NCI-H226 (cell line): ENCODE results near the gene STX8.
"Not testable (repeated sequence)": the region's sequence is repeated elsewhere in the genome, so short reads cannot be mapped to it uniquely, and the experiment has no call there.

ENCODE experiments used
- DNase-seq: peaks from one replicate; pipeline ENCODE4 v3.0.0-alpha.2; 2015

Gene STX8

DNA sequence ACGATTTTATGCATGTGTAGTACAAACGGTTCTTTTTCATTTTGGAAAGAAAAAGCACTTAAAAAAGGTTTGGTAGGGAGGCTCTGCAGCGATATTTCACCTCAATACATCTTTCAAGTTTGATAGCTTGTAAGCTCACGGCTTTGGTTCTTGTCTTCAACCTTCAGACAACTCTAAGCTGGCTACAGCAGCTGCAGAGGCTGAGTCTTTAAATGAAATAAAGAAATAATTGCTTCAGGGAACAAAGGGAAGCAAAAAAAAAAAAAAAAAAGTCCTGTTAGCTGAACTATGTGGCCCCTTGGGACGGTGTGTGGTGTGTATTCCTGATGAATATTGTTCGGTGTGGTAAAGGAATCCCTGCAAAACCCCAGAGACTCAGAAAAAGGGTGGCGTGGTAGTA is 289.2 kb downstream of the STX8 start:
- DNase-seq = no peak

DNA sequence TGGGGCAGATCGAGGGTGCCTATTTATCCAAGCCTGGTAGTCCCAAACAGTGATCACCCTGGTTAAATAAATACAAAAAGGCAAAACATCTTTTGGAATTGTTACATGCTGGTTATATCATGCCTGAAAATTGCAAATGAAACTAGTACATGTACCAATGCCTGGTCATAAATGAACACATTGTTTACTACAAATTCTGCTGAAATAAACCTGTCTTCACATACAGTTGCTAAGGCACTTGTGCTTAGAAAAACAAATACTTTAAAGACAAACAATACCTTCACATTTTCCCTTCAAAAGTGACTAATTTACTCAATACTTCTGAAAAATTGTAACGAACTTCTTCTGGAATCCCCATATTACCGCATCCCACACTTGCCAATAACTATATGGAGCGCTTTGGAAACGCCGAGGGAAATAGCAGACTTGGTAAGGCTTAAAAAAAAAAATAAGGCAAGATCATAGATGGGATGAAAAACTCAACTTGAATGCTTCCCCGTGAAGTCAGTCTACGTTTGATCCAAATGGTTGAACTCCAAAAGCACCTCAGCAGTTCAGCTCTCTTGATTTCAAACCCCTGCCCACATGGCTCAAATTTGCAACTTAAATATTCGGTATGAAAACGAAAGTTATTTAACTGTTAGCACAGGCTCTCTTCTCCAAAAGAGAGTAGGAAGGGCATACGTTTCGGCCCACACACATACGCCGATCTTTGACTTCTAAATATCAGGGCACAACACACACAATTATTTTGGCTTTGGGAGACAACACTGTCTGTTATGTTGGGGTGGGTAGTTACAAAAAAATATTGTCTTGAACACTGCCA is 289.8 kb downstream of the STX8 start:
- DNase-seq = no peak

DNA sequence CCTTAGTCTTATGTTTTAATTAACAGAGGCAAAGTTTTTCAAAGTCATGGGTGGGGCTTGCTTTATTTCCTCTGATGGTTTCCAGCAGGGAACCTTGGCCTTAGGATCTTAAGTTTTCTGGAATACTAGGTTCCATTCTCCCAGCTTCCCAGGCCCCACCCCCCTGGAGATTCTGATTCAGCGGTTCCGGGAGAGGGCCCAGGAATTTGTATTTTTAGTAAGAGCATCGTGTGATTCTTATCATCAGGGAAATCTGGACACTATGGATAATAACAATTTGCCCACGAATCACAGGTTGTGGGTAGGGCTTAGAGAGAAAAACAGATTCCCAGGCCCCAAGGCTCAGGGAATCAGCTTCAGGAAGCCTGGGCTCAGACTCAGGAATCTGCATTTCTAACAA is 290.7 kb downstream of the STX8 start:
- no peak for DNase-seq

DNA sequence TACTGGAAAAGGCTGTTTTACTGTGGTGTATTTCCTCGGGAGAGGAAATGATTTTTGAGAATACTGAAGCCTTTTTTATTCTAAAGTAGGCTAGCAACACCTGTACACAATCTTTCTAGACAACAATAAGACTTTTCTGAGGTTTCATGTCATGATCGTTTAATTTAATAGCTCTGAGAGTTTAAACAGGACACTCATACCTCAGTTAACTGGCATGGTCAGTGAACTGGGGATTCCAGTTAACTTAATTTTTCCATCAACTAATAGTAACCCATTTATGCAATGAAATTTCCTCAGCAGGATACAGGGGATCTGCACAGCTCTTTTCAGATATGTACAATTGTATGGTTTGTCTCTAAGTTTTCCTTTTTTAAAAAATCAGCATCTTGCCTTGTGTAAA is 291.7 kb downstream of the STX8 start:
- no peak for DNase-seq

DNA sequence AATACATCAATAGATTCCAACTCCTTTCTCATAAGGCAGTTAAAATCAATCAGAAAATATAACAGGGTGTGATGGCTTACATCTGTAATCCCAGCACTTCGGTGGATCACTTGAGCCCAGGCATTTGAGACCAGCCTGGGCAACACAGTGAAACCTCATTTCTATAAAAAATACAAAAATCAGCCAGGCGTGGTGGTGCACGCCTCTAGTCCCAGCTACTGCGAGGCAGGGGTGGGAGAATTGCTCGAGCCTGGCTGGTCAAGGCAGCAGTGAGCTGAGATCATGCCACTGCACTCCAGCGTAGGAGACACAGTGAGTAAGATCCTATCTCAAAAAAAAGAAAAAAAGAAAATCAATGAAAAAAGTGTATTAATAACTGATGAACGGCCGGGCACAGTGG is 295.7 kb downstream of the STX8 start:
- DNase-seq = no peak

DNA sequence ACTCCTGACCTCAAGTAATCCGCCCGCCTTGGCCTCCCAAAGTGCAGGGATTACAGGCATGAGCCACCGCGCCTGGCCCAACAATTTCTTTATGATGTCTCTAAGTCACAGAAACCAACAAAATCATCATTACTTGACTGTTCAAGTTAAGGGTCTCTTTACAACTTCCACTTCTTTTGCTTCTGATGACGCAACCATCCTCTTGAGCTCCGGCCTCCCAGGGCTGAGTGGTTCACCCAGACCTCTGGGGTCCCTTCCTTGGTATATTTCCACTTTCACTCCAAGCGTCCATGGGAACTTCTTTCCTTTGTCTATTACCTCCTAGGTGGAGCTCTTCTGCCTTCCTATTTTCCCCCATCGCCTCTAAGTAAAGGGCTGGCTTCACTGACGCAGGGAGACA is 300.6 kb downstream of the STX8 start:
- no peak for DNase-seq

DNA sequence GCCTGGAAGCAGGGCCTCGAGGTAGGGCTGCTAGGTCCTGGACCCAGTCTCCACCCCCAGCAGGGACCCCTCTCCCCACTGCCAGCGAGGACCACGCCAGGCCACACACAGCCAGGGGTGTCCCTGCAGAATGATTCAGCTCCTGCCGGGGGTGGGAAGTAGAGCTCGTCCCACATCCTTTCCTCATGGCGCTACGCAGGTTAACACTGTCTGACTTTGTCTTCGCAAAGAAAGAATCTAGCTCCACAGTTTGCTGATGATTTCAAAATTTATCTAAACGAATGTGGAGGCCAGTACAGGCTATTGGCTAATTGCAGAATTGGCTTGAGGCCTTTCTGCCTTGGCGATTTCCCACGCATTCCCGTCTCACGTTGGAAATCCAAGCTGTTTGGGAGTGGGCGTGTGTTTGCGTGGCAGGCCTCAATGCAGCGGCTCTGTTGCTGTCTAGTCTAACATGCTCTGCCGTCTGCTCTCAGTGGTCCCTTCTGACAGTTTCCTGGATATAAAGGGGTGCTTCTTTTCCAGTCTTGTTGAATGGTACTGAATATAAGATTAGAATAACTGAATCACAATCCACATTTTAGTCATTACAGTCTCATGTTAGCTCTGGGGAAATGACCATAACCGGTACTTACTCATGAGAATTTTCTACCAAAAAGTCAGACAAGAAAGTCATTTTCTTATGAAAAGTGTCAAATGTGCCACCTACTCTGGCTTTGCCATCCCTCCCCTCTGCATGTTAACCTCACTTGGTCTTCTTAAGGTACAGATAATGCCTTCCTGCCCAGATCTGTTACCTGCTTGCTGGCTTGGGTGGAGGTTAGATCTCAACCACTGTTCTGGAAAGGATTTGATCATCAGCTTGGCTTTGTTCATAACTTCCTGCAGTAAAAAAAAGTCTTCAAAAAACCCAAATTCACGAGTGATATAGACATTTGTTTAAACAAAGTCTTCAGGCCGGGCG is 301.9 kb downstream of the STX8 start:
- no peak for DNase-seq

DNA sequence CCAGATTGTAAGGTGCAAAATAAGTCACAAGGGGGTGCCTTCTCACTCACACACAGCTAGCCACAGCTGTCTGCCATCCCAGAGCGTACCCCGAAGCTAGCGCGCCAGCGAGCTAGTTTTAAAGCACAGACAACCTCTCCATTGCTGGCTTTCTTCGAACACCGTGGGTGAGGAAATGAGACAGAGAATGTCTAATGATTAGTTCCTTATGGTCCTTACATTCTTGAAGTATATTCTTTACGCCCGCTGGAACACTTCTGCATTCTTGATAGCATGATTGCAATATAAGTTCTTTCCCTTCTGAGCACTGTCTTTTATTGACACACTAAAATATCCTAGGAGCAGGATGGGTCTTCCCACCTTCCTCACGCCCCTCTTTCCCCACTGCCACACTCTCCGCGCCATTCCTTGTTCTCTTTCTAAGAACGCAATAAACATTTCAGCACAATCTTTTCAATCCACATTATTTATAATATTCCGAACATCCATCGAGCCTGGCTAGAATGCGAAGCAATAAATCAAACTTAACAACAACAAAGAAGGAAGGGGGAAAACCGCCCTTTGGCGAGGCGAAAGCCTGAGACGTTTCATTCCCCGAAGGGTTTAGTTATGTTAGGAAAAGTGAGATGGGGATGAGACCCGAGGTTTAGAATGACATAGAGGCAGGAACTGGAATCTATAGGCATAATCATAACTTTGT is 303.0 kb downstream of the STX8 start:
- DNase-seq = no peak

DNA sequence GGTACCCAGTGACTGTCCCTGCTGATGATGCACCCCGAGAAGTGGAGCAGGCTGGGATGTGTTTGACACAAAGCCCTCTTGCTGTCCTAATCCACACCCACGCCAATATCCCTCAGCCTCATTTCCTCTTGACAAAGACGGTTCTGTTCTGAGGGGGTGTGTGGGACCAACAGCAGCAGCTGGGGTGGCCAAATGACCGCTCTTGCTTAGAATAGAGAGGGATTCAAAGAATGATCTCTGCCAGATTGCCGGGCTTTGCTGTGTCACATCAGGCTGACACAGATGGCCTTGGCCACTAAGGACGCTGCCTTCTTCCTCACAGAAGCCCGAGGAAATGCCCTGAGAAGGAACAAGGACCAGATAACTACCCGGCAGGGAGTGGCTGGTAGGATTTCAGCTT is 303.6 kb downstream of the STX8 start:
- no peak for DNase-seq

DNA sequence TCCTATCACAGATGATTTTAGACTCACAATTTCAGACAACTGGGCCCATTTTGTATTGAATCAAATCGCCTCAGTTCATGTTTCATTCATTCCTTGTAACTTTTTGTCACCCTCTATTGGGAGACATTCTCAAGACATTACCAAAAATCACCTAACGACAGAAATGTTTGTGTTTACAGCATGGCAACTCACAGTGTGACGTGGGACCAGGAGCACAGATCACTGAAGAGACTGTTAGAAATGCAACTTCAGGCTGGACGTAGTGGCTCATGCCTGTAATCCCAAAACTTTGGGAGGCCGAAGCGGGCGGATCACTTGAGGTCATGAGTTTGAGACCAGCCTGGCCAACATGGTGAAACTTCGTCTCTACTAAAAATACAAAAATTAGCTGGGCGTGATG is 304.7 kb downstream of the STX8 start:
- DNase-seq = no peak

DNA sequence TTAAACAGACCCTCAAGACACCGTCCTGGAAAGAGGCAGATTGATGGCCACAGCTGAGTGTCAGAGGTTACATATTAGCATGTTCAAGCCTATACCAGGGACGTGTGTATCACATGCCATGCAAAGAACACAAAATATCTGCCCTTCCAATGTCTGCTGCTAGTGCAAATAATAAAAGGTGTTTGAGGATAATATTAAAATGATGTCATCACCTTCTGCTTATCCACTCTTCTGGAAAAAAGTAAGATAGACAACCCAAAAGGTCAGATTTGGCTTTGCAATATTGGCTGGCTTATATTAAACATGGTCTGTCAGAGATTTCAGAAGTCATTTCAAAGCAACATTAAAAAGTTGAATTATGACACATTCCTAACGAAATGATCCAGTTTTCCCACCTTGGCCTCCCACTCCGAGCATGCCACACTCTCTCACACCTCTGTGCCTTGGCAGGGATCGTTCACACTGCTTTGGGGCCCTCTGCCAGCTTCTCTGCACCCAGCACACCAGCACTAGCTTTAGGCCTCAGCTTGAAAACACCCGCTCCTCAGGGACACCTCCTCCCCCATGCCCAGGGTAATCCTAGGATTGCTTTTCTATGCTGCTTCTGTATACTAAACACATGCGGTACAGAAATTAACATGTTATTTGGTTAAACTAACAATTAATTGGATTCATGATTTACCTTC is 306.1 kb downstream of the STX8 start:
- no peak for DNase-seq

DNA sequence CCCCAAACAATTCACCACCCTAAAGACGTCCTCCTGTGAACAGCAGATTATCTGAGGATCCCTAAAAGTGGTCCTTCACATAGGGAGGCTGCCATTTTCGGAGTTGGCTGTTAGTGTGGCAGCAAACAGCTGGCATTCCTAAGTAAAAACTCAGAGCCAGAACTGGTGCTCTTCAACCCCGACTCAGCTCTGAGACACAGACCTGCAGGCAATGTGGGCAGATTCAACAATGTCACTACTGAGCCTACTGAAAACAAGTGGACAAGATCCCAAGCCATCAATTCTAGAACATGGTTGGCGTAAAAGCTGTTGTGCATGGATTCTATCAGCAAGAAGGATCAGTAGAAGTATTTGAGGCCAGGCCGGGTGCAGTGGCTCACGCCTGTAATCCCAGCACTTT is 307.1 kb downstream of the STX8 start:
- DNase-seq = no peak

DNA sequence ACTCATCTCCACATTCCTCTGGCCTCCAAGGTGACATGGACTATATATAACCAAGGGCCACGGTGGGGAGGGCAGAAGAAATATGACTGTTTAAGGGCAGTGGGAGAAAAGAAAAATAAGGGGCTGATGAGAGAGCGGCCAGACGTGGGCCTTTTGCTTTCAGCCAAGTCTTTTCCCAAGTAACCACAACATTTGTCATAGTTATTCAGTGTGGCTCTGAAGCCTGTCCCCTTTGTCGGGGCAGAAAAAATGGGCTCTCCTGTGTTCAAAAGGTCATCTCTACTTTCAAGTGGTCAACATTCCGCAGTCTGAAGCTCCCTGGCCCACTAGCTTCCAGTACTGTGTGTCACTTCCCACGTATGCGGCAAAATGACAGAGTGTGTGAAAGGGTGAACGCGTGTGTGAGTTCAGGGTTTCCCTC is 308.9 kb downstream of the STX8 start:
- no peak for DNase-seq

DNA sequence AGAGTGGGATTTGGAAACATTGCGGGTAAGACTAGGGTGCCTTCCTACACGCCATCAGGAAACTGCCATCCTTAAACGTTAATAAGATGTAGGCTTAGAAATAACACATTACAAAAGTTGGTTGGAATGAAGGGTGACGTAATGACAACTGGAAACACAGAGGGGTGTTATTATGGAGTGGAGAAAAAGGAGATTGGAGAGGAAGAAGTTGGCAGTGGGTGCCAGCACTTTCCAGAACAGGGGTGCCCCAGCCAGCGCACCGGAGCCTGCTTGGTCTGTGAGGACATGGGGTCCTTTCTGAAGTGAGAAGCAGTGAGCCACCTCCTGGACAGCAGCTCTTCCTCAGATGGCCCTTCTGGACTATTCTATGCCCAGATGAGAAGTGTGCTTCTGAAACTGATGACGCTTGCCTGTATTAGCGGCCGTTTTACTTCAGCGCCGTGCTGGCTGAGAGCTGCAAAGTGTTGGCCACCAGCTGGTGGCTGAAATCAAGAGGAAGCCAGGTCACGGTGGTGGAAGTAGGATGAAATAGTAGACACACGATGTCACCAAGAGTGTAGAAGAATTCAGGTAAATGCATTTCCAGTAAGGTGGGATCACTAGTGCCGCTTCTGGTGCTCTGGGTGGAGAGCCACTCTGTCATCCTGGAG is 309.5 kb downstream of the STX8 start:
- DNase-seq = no peak

DNA sequence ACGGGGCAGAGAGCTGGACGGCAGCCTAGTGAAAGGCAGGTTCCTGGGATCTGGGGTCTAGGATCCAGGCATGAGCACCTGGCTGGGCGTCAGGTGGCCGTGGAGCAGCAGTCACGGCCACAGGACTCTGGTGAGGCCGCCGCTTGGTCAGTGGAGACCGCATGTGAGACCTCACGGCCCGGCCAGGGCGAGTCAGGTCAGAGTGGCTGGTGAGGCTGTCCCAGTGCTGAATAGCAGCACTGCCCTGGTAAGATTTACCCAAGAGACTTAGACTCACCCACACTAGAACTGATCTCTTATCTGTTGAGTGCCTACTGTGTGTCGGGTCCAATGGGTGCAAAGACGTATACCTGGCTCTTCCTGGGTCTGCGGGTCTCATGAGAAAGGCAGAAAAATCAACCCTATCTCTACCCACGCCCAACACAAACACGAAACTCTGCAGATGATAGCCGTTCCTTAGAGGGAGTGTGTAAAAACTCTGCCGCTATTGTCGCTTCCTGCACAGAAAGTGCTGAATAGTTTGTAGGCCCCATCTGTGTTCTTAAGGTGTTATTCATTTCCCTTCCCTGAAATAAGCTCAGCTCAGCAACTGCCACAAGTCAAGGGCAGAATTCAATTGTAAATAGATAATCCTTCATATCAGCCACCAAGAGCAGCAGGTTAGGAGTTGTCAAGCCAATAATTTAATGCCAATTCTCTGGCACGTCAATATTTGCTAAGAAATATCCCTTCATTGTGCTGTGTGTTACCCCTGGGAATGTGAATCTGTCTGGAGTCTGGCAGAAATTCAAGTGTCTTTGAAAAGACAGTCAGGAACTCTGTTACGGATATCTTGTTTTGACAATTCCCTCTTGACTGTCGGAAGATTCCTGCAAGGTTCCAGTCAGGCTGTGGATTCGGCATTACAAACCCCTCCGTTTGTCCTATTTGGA is 314.3 kb downstream of the STX8 start:
- DNase-seq = no peak

DNA sequence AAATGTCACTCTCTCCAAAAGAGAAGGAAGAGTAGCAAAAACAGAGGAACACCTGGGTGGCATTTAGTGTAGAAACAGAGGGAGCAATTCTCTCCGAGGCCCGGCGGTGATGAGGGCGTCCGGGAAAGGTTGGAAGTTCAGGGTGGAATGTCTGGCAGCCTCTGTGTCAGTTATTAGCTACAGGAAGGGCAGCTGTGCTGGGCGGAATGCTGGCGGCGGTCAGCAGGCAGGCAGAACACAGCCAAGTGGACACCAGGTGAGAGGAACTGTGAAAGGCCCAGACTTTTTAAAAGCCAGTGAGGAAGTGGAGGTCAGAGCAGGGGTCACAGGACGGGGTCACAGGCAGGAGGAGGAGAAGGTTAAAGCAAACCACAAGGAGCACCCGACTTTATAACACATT is 316.2 kb downstream of the STX8 start:
- DNase-seq = no peak

DNA sequence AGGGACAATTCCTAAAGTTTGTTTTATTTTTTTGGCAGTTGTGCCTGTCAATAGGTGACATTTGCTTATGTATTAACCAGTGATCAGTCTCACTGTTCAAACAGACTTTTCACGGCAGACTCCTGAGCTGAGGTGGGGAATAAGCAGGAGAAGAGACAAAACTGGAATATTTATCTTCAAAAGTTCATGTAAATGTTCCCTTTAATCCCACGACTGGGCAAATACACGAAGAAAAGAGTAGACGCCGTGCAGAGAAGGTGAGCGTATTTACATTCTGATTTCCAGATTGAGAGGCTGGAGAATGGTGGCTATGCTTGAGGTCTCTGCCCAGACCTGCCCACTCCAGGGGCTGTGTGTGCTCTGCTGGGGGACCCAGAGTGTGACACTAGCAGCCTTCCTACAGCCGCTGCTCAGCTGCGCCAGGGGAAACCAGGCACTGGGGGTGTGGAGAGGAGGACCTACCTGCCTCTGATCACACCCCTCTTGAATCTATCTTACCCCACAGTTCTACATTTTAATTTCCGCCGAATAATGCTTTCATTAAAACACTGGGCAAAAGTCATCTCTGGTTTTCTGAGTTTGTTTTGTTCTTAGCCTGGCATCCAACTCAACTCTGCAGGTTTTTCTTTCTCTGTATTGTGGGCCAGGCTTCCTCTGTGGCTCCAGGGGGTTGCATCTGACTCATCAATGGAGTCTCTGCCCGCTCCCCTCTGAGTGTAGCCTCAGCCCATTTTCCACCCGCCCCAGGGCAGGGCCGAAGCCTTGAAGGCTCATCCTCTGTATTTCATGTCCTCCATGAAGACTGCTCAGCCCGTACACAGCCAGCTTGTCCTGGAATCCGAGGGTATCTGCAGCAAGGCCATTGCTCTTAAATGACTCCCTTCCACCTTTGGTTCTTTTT is 317.3 kb downstream of the STX8 start:
- no peak for DNase-seq

DNA sequence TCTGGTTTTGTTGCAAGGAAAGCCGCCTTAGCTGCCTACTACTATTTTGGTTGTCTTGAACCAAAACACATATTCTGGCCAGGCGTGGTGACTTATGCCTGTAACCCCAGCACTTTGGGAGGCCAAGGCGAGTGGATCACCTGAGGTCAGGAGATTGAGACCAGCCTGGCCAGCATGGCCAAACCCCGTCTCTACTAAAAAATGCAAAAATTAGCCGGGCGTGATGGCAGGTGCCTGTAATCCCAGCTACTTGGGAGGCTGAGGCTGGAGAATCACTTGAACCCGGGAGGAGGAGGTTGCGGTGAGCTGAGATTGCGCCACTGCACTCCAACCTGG is 318.0 kb downstream of the STX8 start:
- not testable (repeated sequence) for DNase-seq

DNA sequence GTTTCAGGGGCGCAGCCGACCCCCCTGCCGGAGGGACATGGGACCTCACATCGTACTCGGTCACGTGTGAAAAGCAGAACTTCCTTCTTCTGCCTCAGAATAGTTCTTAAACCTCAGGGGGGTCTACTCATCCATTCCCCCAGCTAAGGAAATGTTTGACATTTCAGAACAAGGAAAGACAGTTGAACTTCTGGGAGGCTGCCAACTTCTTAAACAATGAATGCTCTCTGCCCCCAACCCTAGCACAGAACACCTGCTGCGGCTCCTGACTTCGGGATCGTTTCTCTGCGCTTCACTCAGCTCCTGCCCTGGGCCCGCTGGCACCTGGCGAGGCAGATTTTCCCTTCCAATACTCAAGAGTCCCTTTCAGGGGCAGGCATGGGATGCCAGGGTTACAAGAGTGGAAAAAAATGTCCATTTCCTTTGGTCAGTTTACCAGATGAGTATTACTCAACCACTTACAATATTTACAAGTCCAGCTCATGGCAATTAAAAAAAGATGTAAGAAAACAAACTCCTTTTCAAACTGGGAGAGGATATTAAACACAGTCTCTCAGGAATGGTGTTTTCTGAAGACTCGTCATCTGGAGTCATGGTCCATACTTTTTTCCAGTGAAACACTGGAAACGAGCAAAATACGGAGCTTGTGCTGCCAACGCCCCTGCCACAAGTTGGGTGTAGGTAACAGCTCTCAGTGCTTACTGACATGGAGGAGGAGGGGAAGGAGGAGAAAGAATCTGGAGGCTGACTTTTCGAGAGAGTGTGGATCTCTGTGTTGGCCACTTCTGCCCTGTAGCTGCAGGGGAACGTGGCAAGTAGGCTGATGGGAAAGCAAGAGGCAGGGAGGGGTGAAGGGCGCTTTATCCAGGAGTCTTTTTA is 318.6 kb downstream of the STX8 start:
- DNase-seq = no peak
